IPS DF 4.7 (cell line): Measurements from ENCODE around the gene AP2B1.

ENCODE experiments used
- DNase-seq: peaks from one replicate; pipeline ENCODE4 v3.0.0-alpha.2; 2013; ENCODE audit warnings: low spot score; ENCODE audit errors: extremely low read depth

AP2B1 gene

GRCh38 chr17:35627417-35627816 is 40.3 kb downstream of the AP2B1 start:
- no peak for DNase-seq

GRCh38 chr17:35630530-35631148 is 43.5 kb downstream of the AP2B1 start:
- no peak for DNase-seq

- DNase-seq, result no peak
Observed at GRCh38 chr17:35641032-35641431, 53.9 kb downstream of the AP2B1 start.

GRCh38 chr17:35645923-35646322 is 58.8 kb downstream of the AP2B1 start:
- DNase-seq, result no peak

DNA sequence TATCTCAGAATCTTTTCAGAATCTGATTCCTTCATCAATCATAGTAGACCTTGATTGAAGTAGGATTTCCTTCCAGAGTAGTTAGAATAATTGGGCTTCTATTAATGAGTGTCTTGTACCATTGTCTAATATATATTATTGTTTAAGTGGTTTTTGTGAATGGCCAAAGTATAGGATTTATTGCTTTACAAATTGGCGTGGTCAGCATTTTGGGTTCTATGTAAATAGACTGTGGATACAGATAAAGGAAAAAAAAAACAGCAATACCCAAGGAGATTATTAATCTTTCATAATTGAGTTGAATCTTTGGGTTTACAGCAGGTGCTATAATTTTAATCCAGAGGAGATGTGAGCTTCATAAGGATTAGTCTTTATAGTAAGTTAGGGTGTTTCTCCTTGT is 64.3 kb downstream of the AP2B1 start:
- no peak for DNase-seq

GRCh38 chr17:35653619-35654361 is 66.7 kb downstream of the AP2B1 start:
- no peak for DNase-seq

GRCh38 chr17:35655303-35655702 is 68.2 kb downstream of the AP2B1 start:
- no peak for DNase-seq

GRCh38 chr17:35660902-35661301 is 73.8 kb downstream of the AP2B1 start:
- DNase-seq, result no peak

DNA sequence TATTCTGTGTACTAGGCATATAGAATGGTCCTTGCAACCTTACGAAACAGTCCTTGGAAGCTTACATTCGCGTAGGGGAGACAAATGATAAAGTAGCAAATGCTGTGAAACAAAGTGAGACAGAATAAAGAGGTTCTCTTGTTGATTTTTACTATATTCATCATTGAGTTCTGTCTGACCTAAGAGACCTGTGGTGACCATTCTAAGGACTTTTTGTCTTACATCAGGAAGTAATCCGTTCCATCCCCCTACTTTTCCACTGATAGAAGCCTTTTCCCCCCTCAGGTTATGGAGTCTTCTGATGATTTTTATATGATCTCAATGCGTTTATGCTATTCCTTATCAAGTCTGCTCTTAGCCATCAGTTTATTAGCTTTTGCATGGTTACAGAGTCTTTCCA is 77.6 kb downstream of the AP2B1 start:
- no peak for DNase-seq

DNA sequence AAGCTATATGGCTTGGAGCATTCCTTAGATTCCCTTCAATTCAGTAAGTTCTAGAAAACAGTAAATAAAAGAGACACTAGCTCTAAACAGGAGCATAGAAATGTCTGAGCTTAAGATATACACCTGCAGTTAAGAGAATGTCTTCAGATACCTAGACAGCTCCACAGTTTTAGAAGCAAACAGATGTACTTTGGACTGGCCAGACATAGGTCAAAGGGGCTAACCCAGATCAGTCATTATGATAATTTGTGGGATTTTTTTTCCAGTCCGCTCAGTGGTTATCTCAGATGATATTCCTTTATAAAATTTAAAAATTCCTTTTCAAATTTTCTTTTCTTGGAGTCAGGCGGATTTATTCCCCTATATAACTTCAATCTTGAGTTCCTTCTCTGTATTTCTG is 78.5 kb downstream of the AP2B1 start:
- DNase-seq, result no peak

DNA sequence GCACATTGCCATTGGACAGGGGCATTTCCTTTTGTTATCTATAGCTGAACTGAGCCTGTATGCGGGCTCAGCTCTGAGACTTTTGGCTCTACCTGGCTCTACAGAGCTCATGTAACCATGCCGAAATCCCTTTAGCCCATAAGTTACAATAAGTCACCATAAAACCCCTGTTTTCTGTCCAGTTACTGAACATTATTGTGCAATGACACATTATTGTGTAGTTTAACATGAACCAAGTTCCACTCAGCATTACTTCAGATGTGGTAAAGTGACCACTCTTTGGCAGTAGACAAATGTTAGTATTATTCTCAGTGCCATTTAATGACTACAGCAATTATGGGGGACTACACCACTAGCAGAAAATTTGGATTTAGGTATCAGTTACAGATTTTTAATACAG is 78.9 kb downstream of the AP2B1 start:
- DNase-seq, result no peak

GRCh38 chr17:35666967-35667532 is 79.9 kb downstream of the AP2B1 start:
- no peak for DNase-seq

- no peak for DNase-seq
Observed at GRCh38 chr17:35668802-35669201, 81.7 kb downstream of the AP2B1 start.

GRCh38 chr17:35674552-35674951 is 87.4 kb downstream of the AP2B1 start:
- no peak for DNase-seq

DNA sequence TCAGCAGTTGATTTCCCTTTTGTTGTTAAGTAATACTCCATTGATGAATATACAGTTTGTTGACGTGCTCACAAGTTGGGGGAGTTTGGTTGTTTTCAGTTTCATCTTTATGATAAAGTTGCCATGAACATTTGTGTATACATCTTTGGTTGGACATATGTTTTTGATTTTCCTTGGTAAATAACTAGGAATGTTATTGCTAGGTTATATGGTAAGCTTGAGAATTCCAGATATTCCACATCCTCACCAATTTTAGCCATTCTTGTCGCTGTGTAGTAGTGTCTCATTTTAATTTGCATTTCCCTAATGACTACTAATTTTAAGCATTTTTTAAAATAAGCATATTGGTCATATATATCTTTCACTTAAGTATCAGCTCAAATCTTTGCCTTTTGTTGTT is 89.3 kb downstream of the AP2B1 start:
- no peak for DNase-seq

DNA sequence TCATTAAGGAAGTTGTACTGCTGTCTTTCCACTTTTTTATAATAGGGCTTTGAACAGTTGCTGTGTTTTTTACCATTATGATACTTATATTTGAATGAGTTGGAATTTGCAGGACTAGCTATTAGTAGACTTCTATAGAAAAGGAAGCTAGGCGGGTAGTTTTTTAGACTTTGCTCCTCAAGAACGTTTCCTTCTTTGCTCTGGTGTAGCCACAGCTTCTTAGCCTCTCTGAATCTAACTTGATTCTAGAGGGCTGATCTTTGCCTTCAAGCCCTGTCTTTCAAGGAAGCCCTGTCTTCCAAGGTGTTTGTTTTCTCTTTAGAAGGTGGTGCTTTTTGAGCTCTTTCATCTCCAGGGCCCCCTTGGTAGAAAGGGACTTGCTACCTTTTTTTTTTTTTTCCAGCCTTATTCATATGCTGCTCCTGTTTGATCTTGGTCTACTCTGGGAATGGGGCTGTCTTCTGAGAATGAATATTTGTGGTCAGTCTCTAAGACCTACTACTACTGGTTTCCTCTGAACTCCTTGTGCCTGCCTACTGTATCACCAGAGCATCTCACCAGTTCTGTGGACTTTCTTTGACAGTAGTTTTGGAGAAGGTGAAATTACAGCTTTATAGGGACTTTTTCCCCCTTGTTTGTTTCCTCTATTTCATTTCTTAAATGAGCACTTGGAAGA is 92.0 kb downstream of the AP2B1 start:
- no peak for DNase-seq

GRCh38 chr17:35683591-35683990 is 96.5 kb downstream of the AP2B1 start:
- DNase-seq, result no peak

- DNase-seq, result no peak
Observed at GRCh38 chr17:35684055-35684802, 97.1 kb downstream of the AP2B1 start.

- no peak for DNase-seq
Observed at GRCh38 chr17:35692512-35693210, 105.5 kb downstream of the AP2B1 start.

DNA sequence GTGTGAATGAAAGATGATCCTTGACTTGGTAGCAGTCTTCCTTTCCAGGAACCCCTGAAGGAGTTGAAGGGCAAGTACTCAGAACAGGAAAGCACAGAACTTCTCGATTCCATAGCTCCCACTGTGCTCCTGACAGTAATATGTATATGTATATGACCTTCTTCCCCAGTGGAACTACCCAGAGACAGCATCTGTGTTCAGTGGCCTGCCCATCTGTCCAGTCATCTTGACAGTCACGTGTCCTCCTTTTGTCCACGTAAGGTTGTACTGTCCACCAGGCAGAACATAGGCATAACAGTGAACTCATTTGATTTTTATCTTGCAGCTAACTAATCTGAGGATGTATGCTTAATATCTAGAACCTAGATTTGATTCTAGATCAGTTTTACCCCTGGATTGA is 106.5 kb downstream of the AP2B1 start:
- no peak for DNase-seq

DNA sequence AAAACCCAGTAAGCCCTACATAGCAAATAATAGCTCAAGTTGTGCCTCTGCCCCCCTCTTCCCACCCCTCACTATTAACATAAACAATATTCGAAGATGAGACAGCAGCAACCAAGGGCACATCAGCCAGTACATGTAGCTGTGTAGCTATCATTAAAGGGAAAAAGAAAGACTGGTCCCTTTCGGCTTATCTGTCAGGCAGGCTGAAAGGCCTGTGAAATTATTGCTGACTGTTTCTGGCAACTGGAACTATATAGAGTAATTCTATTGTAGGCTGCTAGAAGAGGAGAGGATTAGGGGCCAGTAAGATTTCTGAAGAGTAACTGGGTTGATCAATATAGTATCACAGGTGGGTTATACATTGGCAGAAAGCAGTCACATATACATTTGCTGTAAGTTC is 107.8 kb downstream of the AP2B1 start:
- no peak for DNase-seq
